Measurements from ENCODE around the gene SIRPA. TPM values are rescaled to one million over a fixed set of nuclear protein-coding genes. Genes with fewer than 3 reads are reported as not detected.
A peak's percentile ranks its signal among the peaks of the same experiment; 100 is the strongest.

SIRPA gene
- 6.7 and 8.1 TPM in 2 replicates for total RNA-seq (2014; rRNA removed; shearing (Covaris generic))

- Histone ChIP-seq H3K4me3 (ENCODE audit: insufficient read depth, low read depth, low read length) (peak within 1 kb of the TSS; percentile 47), H3K27me3 (ENCODE audit: control insufficient read depth, insufficient read depth, low read length) (peaks cover 22% of the 10 kb centered on the region), H3K36me3 (replicated peaks; ENCODE audit: control insufficient read depth, insufficient read depth, low read length) (no peaks in the 10 kb centered on the region)
- DNase-seq, result peak; percentile 92
Measured at GRCh38 chr20:1894951-1895673, at the start of gene SIRPA. Gene SIRPA, plus strand, starts transcription at chr20:1895407. Its CDS starts 41 bp downstream, at chr20:1895448.

- Histone ChIP-seq H3K4me3 (ENCODE audit: insufficient read depth, low read depth, low read length) (no peak overlapping the region), H3K36me3 (replicated peaks; ENCODE audit: control insufficient read depth, insufficient read depth, low read length) (no peaks in the 10 kb centered on the region), H3K27me3 (ENCODE audit: control insufficient read depth, insufficient read depth, low read length) (no peaks in the 10 kb centered on the region; the same call in 1 of the 2 replicates)
- no peak for DNase-seq
Measured at GRCh38 chr20:1845701-1846100, 49.5 kb upstream of the SIRPA start.

GRCh38 chr20:1846341-1846740 lies 48.9 kb upstream of the SIRPA start:
- DNase-seq, result no peak
- Histone ChIP-seq H3K4me3 (ENCODE audit: insufficient read depth, low read depth, low read length) (no peak overlapping the region), H3K36me3 (replicated peaks; ENCODE audit: control insufficient read depth, insufficient read depth, low read length) (no peaks in the 10 kb centered on the region), H3K27me3 (ENCODE audit: control insufficient read depth, insufficient read depth, low read length) (no peaks in the 10 kb centered on the region)

GRCh38 chr20:1846876-1847275 lies 48.3 kb upstream of the SIRPA start:
- no peak overlapping the region for H3K4me3 ChIP-seq (ENCODE audit: insufficient read depth, low read depth, low read length)
- no peaks in the 10 kb centered on the region for H3K36me3 ChIP-seq (replicated peaks; ENCODE audit: control insufficient read depth, insufficient read depth, low read length)
- DNase-seq, result no peak
- H3K27me3 ChIP-seq (ENCODE audit: control insufficient read depth, insufficient read depth, low read length), result no peaks in the 10 kb centered on the region

GRCh38 chr20:1847780-1848179 lies 47.4 kb upstream of the SIRPA start:
- H3K36me3 ChIP-seq (replicated peaks; ENCODE audit: control insufficient read depth, insufficient read depth, low read length), result no peaks in the 10 kb centered on the region
- no peaks in the 10 kb centered on the region for H3K27me3 ChIP-seq (ENCODE audit: control insufficient read depth, insufficient read depth, low read length)
- H3K4me3 ChIP-seq (ENCODE audit: insufficient read depth, low read depth, low read length), result no peak overlapping the region
- no peak for DNase-seq

- no peaks in the 10 kb centered on the region for H3K27me3 ChIP-seq (ENCODE audit: control insufficient read depth, insufficient read depth, low read length)
- DNase-seq, result no peak
- H3K36me3 ChIP-seq (replicated peaks; ENCODE audit: control insufficient read depth, insufficient read depth, low read length), result no peaks in the 10 kb centered on the region
- H3K4me3 ChIP-seq (ENCODE audit: insufficient read depth, low read depth, low read length), result no peak overlapping the region
Measured at GRCh38 chr20:1848373-1848772, 46.8 kb upstream of the SIRPA start.

- no peak overlapping the region for H3K4me3 ChIP-seq (ENCODE audit: insufficient read depth, low read depth, low read length)
- no peaks in the 10 kb centered on the region for H3K36me3 ChIP-seq (replicated peaks; ENCODE audit: control insufficient read depth, insufficient read depth, low read length)
- no peaks in the 10 kb centered on the region for H3K27me3 ChIP-seq (ENCODE audit: control insufficient read depth, insufficient read depth, low read length)
- DNase-seq, result no peak
Measured at GRCh38 chr20:1851396-1851795, 43.8 kb upstream of the SIRPA start.

GRCh38 chr20:1853473-1853872 lies 41.7 kb upstream of the SIRPA start:
- Histone ChIP-seq H3K27me3 (ENCODE audit: control insufficient read depth, insufficient read depth, low read length) (no peaks in the 10 kb centered on the region), H3K36me3 (replicated peaks; ENCODE audit: control insufficient read depth, insufficient read depth, low read length) (no peaks in the 10 kb centered on the region), H3K4me3 (ENCODE audit: insufficient read depth, low read depth, low read length) (no peak overlapping the region)
- no peak for DNase-seq

- Histone ChIP-seq H3K27me3 (ENCODE audit: control insufficient read depth, insufficient read depth, low read length) (no peaks in the 10 kb centered on the region), H3K36me3 (replicated peaks; ENCODE audit: control insufficient read depth, insufficient read depth, low read length) (no peaks in the 10 kb centered on the region), H3K4me3 (ENCODE audit: insufficient read depth, low read depth, low read length) (no peak overlapping the region)
- no peak for DNase-seq
Measured at GRCh38 chr20:1854246-1854645, 41.0 kb upstream of the SIRPA start.

GRCh38 chr20:1855109-1855508 lies 40.1 kb upstream of the SIRPA start:
- no peak for DNase-seq
- H3K36me3 ChIP-seq (replicated peaks; ENCODE audit: control insufficient read depth, insufficient read depth, low read length), result no peaks in the 10 kb centered on the region
- H3K27me3 ChIP-seq (ENCODE audit: control insufficient read depth, insufficient read depth, low read length), result no peaks in the 10 kb centered on the region
- H3K4me3 ChIP-seq (ENCODE audit: insufficient read depth, low read depth, low read length), result no peak overlapping the region

GRCh38 chr20:1855690-1856089 lies 39.5 kb upstream of the SIRPA start:
- Histone ChIP-seq H3K4me3 (ENCODE audit: insufficient read depth, low read depth, low read length) (no peak overlapping the region), H3K27me3 (ENCODE audit: control insufficient read depth, insufficient read depth, low read length) (no peaks in the 10 kb centered on the region), H3K36me3 (replicated peaks; ENCODE audit: control insufficient read depth, insufficient read depth, low read length) (no peaks in the 10 kb centered on the region)
- DNase-seq, result no peak

GRCh38 chr20:1856424-1856823 lies 38.8 kb upstream of the SIRPA start:
- Histone ChIP-seq H3K27me3 (ENCODE audit: control insufficient read depth, insufficient read depth, low read length) (no peaks in the 10 kb centered on the region), H3K36me3 (replicated peaks; ENCODE audit: control insufficient read depth, insufficient read depth, low read length) (no peaks in the 10 kb centered on the region), H3K4me3 (ENCODE audit: insufficient read depth, low read depth, low read length) (no peak overlapping the region)
- DNase-seq, result no peak

- H3K27me3 ChIP-seq (ENCODE audit: control insufficient read depth, insufficient read depth, low read length), result no peaks in the 10 kb centered on the region
- no peak overlapping the region for H3K4me3 ChIP-seq (ENCODE audit: insufficient read depth, low read depth, low read length)
- no peaks in the 10 kb centered on the region for H3K36me3 ChIP-seq (replicated peaks; ENCODE audit: control insufficient read depth, insufficient read depth, low read length)
- DNase-seq, result peak; percentile 74
Measured at GRCh38 chr20:1857466-1857865, 37.7 kb upstream of the SIRPA start.

- no peaks in the 10 kb centered on the region for H3K27me3 ChIP-seq (ENCODE audit: control insufficient read depth, insufficient read depth, low read length)
- DNase-seq, result no peak
- H3K4me3 ChIP-seq (ENCODE audit: insufficient read depth, low read depth, low read length), result no peak overlapping the region
- H3K36me3 ChIP-seq (replicated peaks; ENCODE audit: control insufficient read depth, insufficient read depth, low read length), result no peaks in the 10 kb centered on the region
Measured at GRCh38 chr20:1858871-1859270, 36.3 kb upstream of the SIRPA start.

GRCh38 chr20:1860446-1860845 lies 34.8 kb upstream of the SIRPA start:
- no peaks in the 10 kb centered on the region for H3K36me3 ChIP-seq (replicated peaks; ENCODE audit: control insufficient read depth, insufficient read depth, low read length)
- H3K27me3 ChIP-seq (ENCODE audit: control insufficient read depth, insufficient read depth, low read length), result no peaks in the 10 kb centered on the region
- no peak for DNase-seq
- H3K4me3 ChIP-seq (ENCODE audit: insufficient read depth, low read depth, low read length), result no peak overlapping the region

Measured in H7 (cell line).